WTC11 (cell line): ENCODE results near the gene FGF11.

Source experiments
- PRRX2 ChIP-seq: fragments of 250-450 bp; sonication (Bioruptor Pico); IDR thresholded peaks from 2 replicates; pipeline ENCODE4 v1.8.0; 2021; ENCODE audit warnings: mild to moderate bottlenecking
- TF ChIP-seq, protein P1 (sequence below): fragments of 200-600 bp; IDR thresholded peaks from 2 replicates; pipeline ENCODE4 v1.8.0; 2022; ENCODE audit warnings: antibody characterized with exemption

DNA sequence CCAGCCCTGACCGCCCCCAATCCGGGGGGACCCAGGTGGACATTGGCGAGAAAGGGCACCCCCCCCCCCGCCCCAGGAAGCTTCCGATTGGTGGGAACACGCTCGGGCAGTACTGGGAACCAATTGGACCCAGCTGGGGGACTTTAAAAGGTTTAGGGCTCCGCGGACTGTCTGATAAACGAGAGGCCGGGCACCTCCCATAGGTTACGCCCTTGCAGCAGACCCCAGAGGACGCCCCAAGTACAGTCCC, 35.7 kb upstream of the FGF11 start:
- no peak for TF ChIP-seq PRRX2
- TF ChIP-seq, protein P1, sequence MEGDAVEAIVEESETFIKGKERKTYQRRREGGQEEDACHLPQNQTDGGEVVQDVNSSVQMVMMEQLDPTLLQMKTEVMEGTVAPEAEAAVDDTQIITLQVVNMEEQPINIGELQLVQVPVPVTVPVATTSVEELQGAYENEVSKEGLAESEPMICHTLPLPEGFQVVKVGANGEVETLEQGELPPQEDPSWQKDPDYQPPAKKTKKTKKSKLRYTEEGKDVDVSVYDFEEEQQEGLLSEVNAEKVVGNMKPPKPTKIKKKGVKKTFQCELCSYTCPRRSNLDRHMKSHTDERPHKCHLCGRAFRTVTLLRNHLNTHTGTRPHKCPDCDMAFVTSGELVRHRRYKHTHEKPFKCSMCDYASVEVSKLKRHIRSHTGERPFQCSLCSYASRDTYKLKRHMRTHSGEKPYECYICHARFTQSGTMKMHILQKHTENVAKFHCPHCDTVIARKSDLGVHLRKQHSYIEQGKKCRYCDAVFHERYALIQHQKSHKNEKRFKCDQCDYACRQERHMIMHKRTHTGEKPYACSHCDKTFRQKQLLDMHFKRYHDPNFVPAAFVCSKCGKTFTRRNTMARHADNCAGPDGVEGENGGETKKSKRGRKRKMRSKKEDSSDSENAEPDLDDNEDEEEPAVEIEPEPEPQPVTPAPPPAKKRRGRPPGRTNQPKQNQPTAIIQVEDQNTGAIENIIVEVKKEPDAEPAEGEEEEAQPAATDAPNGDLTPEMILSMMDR = no peak
